Measurements from ENCODE around the gene RAB40C. TPM values are rescaled to one million over a fixed set of nuclear protein-coding genes. Genes with fewer than 3 reads are reported as not detected.

RAB40C gene
- polyA plus RNA-seq, 2 of the 4 experiments (the other 2 are of a cell fraction), result 4.4 to 9.7 TPM

DNA sequence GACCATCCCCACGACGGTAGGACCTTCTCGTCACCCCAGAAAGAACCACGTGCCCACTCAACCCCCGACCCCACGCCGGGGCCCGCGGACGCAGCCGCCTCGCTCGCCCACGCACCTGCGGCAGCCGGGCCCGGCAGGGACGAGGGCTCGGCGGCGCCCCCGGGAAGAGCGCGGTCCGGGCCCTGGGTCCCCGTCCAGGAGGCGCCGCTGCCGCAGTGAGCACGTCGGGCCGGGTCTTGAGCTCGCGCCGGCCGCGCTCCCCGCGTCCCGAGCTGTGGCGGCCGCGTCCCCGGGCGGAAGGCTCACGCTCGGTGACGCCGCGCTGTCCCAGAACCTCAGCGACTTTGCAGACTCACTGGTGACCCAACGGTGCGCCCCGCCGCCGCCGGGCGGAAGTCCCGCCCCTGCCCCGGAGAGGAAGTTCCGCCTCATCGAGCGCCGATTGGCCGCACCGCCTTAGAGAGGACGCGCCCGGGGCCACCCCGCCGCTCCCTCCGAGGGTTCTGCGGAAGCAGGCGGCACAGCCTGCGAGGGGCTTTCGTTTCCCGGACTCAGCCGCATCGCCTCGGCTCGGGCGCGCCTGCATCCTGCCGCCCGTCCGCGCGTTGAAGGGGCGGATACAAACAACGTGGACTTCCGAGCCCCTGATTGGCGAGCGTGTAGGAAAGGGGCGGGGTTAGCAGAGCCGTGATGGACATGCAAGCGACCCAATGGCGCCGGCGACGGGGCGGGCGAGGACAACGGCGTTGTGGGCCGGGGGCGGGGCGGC lies 793 bp upstream of the RAB40C start (continued):
- TF ChIP-seq TP53 (CRISPR knock-in tag; IDR thresholded peaks at IDR 0.05), result 0 out of 2 replicates have a peak, but pooled peaks have one; percentile 65
- TF ChIP-seq PHF8 (IDR thresholded peaks at IDR 0.05; ENCODE audit: borderline replicate concordance, low read depth), result peak; percentile 36; the same call in 1 of the 2 replicates
- peak; percentile 86 for TF ChIP-seq POLR2A (IDR thresholded peaks at IDR 0.05; ENCODE audit: low read length)
- no peak for TF ChIP-seq MYC (IDR thresholded peaks at IDR 0.05; ENCODE audit: borderline replicate concordance, low read length)
- no peak for TF ChIP-seq RCOR1 (IDR thresholded peaks at IDR 0.05; ENCODE audit: low read depth, low read length)
- no peak for TF ChIP-seq HOXA7 (CRISPR knock-in tag; IDR thresholded peaks at IDR 0.05)
- no peak for TF ChIP-seq FOSB (CRISPR knock-in tag; IDR thresholded peaks at IDR 0.05)
- TF ChIP-seq MAZ (IDR thresholded peaks at IDR 0.05; ENCODE audit: borderline replicate concordance, low read depth, low read length), result no peak
- TF ChIP-seq, protein P1, sequence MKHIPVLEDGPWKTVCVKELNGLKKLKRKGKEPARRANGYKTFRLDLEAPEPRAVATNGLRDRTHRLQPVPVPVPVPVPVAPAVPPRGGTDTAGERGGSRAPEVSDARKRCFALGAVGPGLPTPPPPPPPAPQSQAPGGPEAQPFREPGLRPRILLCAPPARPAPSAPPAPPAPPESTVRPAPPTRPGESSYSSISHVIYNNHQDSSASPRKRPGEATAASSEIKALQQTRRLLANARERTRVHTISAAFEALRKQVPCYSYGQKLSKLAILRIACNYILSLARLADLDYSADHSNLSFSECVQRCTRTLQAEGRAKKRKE (CRISPR knock-in tag; IDR thresholded peaks at IDR 0.05; ENCODE audit: low read depth), result no peak
- no peak for TF ChIP-seq CBX8 (IDR thresholded peaks at IDR 0.05)
- TF ChIP-seq FOSL2 (IDR thresholded peaks at IDR 0.05), result no peak
- no peak for TF ChIP-seq FOSL2 (CRISPR knock-in tag; IDR thresholded peaks at IDR 0.05)
- TF ChIP-seq JUN (IDR thresholded peaks at IDR 0.05), result peak; percentile 37 to 89; a peak in 4 of 5 replicates
- no peak for TF ChIP-seq HOXB13 (CRISPR knock-in tag; IDR thresholded peaks at IDR 0.05; ENCODE audit: low read depth)
- peak in 1 of 2 experiments; percentile 20; a peak in 2 of 5 replicates for TF ChIP-seq RAD21 (conservative IDR thresholded peaks at IDR 0.05 in 1 of 2, IDR thresholded peaks at IDR 0.05 in 1 of 2)
- TF ChIP-seq KDM1A (IDR thresholded peaks at IDR 0.05; ENCODE audit: low read depth), result no peak

DNA sequence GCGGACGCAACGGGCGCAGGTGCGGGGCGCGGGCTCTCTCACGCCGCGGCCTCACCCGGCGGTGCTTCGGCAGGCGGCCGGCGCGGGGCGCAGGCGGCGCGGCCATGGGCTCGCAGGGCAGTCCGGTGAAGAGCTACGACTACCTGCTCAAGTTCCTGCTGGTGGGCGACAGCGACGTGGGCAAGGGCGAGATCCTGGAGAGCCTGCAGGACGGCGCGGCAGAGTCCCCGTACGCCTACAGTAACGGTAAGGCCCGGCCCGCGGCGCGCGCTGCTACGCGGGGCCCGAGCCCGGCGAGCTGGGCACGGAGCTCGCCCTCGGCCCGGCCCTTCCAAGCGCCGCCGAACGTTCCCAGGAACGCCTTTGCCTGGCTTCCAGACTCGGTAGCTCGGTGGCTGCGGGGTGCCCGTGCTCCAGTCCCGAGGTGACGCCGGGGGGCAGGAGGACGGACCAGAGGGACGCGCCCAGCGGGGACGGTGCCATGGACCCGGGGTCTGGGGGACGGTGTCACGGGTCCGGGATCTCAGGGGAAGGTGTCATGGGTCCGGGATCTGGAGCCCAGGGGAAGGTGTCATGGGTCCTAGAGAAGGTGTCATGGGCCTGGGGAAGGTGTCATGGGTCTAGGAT lies 435 bp downstream of the RAB40C start:
- Histone ChIP-seq H3K27ac (peak overlapping the region; percentile 80 to 93), H3K4me1 (peaks cover 40% of the 10 kb centered on the region), H3K4me2 (peak overlapping the region; percentile 96), H3K9me3 (no peaks in the 10 kb centered on the region), H3K4me3 (peak overlapping the region; percentile 90)
- CTCF ChIA-PET, result interaction anchor here (0.8 to 3.1 kb wide), 11 partner anchors 10 to 72 kb away, joined by 3 to 14 read pairs (median 3); no protein-coding TSS in a partner anchor
- WGBS (ENCODE audit: missing lambda C conversion rate), result 0% methylated on average over 2 of the region's 71 CpGs
- no peak for DNase-seq (ENCODE audit: low read depth in 1 of 2, low spot score in 1 of 2)
- POLR2A ChIA-PET, result interaction anchor here (0.8 to 1.2 kb wide), 3 partner anchors 32 to 46 kb away, joined by 3 to 4 read pairs (median 4); partner anchors contain the start of gene METTL26
- TF ChIP-seq KDM1A (IDR thresholded peaks at IDR 0.05; ENCODE audit: low read depth), result no peak
- no peak for TF ChIP-seq RNF2 (IDR thresholded peaks at IDR 0.05; ENCODE audit: borderline replicate concordance, low read depth)
- TF ChIP-seq USF2 (IDR thresholded peaks at IDR 0.05), result no peak
- TF ChIP-seq HMGXB4 (CRISPR knock-in tag; IDR thresholded peaks at IDR 0.05; ENCODE audit: borderline replicate concordance), result no peak
- TF ChIP-seq BHLHE40 (IDR thresholded peaks at IDR 0.05; ENCODE audit: low read depth, low read length), result no peak
- no peak for TF ChIP-seq RFX5 (IDR thresholded peaks at IDR 0.05)
- TF ChIP-seq BCL3 (IDR thresholded peaks at IDR 0.05), result 0 out of 3 replicates have a peak, but pooled peaks have one; percentile 43
- peak; percentile 25; the same call in 1 of the 3 replicates for TF ChIP-seq SMC3 (IDR thresholded peaks at IDR 0.05)
- TF ChIP-seq MYC (IDR thresholded peaks at IDR 0.05; ENCODE audit: borderline replicate concordance, low read length), result no peak
- TF ChIP-seq PHF8 (IDR thresholded peaks at IDR 0.05; ENCODE audit: borderline replicate concordance, low read depth), result peak; percentile 56
- TF ChIP-seq NPAS2 (CRISPR knock-in tag; IDR thresholded peaks at IDR 0.05; ENCODE audit: borderline replicate concordance), result no peak
- TF ChIP-seq POLR2A (IDR thresholded peaks at IDR 0.05; ENCODE audit: low read length), result peak; percentile 29
- no peak for TF ChIP-seq RCOR1 (IDR thresholded peaks at IDR 0.05; ENCODE audit: low read depth, low read length)
- no peak for TF ChIP-seq HES2 (IDR thresholded peaks at IDR 0.05)
- no peak for TF ChIP-seq GATA3 (IDR thresholded peaks at IDR 0.05; ENCODE audit: borderline replicate concordance)
- ATAC-seq, result peak in 1 of 2 experiments; percentile 8; a peak in 3 of 6 replicates
- FAIRE-seq, result no peak

Data from A549 (cell line).